ENCODE measurements around the gene ANKFY1.
"Not testable (repeated sequence)": the region's sequence is repeated elsewhere in the genome, so short reads cannot be mapped to it uniquely, and the experiment has no call there.

Gene ANKFY1

GRCh38 chr17:4152471-4152870, 111.3 kb downstream of the ANKFY1 start:
- DNase-seq = no peak

- DNase-seq = no peak
Observed at GRCh38 chr17:4150096-4150495, 113.7 kb downstream of the ANKFY1 start.

- no peak for DNase-seq
Observed at GRCh38 chr17:4148611-4149308, 115.0 kb downstream of the ANKFY1 start.

DNA sequence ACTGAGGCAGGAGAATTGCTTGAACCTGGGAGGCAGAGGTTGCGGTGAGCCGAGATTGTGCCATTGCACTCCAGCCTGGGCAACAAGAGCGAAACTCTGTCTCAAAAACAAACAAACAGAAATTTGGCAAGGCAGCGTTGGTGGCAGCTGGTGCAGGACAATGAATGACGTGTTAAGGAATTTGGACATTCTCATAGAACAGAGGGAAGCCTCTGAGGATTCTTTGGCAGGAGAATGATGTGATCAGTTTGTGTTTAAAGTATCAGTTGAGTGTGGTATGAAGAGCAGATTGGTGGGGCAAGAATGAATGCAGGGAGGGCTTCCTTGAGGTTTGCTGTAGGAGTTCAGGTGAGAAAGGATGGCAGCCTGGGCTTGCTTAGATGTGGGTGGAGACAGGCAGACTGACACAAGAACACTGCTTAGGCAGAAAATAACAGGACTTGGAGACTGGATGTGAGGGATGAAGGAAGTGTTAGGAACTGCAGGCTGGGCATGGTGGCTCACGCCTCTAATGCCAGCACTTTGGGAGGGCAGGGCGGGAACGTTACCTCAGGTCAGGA, 115.9 kb downstream of the ANKFY1 start:
- DNase-seq = no peak

- DNase-seq = no peak
Observed at GRCh38 chr17:4146641-4147040, 117.1 kb downstream of the ANKFY1 start.

DNA sequence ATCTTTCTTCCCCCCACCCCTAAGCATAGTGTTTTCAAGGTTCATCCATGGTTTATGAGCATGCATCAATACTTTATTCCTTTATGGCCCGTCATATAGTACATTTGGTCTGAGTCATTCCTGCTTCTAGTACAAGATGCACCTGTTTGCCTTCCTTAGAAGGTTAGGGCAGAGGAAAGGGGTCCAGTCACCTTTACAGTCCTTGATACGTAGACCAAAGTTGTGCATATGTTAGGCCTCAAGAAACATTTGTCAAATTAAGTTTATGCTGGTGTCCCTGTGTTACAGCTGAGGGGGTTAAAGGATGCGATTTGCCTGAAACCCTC, 119.4 kb downstream of the ANKFY1 start:
- DNase-seq = no peak

GRCh38 chr17:4143563-4144421, 120.0 kb downstream of the ANKFY1 start:
- DNase-seq = peak; percentile 86 to 88

DNA sequence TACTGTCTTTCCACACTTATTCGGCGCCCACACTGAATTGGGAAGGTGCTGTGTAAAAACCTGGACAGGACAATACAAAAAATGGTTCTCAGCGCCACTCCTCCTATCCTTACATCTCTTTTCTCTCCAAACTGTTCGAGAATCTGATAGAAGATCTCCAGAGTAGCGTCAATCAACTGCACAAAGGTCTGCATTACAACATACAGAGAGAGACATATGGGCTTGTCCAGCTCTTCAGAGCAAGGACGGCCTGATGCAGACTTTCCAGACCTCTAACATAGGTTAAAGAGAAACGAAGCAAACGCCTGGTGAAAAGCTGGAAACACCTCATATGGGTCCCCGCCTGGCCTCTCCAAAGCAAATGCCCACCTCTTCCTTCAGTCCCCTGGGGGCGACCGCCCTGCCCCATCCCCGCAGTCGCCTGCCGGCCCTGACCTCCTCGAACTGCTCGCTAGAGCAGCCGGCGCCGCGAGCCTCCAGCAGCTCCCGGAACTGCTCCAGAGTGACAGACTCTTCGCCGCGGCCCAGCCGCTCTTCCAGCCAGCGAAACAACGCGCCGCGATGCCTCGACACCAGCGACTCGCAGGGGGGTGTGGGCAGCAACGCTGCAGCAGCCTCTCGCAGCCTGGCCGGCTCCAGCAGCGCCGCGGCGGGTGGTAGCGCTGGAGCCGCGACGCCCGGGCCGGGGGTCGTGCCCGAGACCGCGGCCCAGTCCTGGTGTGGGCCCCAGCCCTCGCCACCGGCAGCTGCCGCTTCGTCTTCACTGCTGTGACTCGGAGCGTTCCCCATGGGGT, 121.5 kb downstream of the ANKFY1 start:
- peak in 1 of 2 experiments; percentile 18 for DNase-seq

GRCh38 chr17:4140125-4140524, 123.7 kb downstream of the ANKFY1 start:
- no peak for DNase-seq

DNA sequence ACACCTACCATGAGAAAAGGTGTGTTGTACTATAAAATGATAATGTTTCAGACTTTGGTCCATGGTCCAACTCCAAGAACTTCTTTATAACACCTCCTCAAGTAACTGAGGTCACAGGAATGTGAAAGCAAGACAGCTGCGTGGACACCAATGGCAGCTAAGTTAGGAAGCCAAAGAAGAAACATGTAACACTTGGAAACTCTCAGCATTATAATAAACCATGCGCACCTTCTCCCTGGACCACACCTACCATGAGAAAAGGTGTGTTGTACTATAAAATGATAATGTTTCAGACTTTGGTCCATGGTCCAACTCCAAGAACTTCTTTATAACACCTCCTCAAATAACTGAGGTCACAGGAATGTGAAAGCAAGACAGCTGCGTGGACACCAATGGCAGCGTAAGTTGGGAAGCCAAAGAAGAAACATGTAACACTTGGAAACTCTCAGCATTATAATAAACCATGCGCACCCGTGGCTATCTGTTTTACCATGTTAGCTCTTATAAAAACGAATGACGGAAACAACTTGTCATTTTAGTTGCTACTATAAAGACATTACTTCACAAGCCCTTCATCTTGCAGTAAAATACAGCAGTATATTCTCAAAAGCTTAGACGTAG, 124.8 kb downstream of the ANKFY1 start:
- not testable (repeated sequence) for DNase-seq

DNA sequence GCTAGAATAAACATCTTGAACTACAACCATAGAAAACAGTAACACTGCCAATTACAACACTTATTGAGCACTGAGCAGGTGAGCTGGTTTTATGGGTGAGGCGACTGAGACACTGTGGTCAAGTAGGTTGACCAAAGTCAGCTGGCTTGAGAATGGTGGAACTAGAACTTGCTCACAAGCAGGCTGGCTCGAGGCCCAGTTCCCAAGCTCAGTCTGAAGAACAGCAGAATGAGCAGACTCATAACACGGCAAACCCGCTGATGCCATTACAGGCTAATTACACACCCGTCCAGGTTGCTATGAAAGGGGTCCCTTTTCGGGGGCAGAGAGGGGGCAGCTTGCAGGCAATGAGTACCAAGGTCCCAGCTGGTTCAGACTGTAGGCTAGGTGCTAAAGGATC, 127.4 kb downstream of the ANKFY1 start:
- no peak for DNase-seq

- no peak for DNase-seq
Observed at GRCh38 chr17:4135489-4135888, 128.3 kb downstream of the ANKFY1 start.

GRCh38 chr17:4134721-4135120, 129.1 kb downstream of the ANKFY1 start:
- no peak for DNase-seq

DNA sequence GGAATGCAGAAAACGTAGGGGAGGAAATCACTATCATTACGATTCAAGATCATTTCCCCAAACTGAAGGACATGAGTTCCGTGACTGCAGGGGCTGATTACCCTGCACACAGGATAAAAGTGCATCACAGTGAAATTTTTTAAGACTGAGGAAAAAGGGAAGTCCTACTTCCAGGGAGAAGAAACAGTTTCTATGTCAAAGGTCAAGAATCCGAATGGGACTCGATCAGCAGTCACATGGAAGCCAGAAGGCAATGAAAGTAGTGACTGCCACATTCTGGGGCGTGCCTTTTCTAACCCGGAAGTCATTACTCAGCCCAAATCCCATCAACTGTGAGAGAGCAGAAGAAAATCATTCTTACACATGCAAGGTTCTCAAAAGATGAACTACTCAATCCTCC, 133.1 kb downstream of the ANKFY1 start:
- no peak for DNase-seq

- DNase-seq = no peak
Observed at GRCh38 chr17:4127555-4127954, 136.2 kb downstream of the ANKFY1 start.

GRCh38 chr17:4125552-4125951, 138.2 kb downstream of the ANKFY1 start:
- no peak for DNase-seq

DNA sequence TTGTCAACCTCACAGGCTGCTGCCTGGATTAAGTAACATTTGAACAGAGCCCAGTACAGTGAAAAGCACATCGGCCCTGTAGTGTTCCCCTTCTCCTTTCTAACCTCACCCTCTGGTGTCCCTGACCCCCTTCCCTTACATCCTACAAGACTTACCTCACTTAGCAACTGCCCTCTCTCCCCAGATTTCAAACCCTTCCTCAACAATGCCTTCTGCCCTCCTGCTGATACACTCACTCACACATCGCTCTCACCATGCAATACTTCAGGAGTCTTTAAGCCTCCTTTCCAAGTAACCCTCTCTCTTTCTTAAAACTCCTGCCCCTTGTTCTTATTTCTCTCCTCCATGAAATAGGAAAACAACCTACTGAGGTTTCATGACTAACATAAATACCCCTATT, 138.8 kb downstream of the ANKFY1 start:
- DNase-seq = no peak

GRCh38 chr17:4120332-4120731, 143.4 kb downstream of the ANKFY1 start:
- DNase-seq = no peak

DNA sequence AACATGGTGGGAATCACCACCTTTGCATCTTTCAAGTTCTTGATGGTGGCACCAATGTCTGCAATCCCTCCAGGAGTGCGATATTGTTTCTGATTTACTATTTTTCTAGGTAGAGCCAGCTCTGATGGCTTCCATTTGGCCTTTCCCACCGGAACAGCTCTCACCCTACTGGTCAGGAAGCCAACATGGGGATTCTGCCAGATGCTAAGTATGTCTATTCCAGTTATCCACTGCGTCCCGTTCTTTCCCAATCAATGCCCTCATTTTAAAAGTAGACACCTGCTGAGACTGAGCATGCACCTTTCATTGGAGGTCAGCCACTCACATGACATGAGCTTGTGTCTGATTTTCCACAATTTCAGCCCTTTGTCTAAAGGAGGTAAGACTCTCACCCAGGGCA, 144.5 kb downstream of the ANKFY1 start:
- no peak for DNase-seq

GRCh38 chr17:4118015-4118743, 145.6 kb downstream of the ANKFY1 start:
- DNase-seq = no peak

- DNase-seq = no peak
Observed at GRCh38 chr17:4116516-4116915, 147.3 kb downstream of the ANKFY1 start.
